Stimulated activated CD8-positive, alpha-beta memory T cell treated with anti-CD3 and anti-CD28 coated beads, Interleukin-7, amount 100 ng/mL, for 48 hours (primary cell): Measurements from ENCODE around the gene COL6A3.
"Not testable (repeated sequence)": the region's sequence is repeated elsewhere in the genome, so short reads cannot be mapped to it uniquely, and the experiment has no call there.

Source experiments
- DNase-seq, 2 donors: peaks; one replicate each; pipeline ENCODE4 v3.0.0-alpha.2; 2020; ENCODE audit warnings: low read depth in 1 of 2; ENCODE audit errors: extremely low read depth in 1 of 2

The COL6A3 gene

GRCh38 chr2:237390235-237390634 is 23.7 kb downstream of the COL6A3 start:
- no peak for DNase-seq

GRCh38 chr2:237389831-237390230 is 24.1 kb downstream of the COL6A3 start:
- no peak for DNase-seq

- DNase-seq = no peak
Measured at GRCh38 chr2:237388036-237388435, 25.9 kb downstream of the COL6A3 start.

DNA sequence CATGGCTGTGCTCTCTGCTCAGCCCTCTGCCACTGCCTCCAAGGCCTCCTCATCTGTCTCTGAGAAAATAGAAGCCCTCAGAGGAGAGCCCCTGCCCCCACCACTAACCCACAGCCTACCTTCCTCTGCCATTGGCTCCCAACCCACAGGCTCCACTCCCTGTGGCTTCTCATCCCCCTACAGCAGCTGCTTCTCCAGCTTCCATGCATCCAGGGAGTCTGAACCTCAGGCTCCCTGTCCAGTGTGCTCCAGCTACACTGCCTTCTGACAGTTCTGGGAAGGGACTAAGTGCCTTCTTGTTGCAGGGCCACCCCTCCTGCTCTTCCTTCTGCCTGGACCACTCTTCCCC is 29.3 kb downstream of the COL6A3 start:
- DNase-seq = no peak

DNA sequence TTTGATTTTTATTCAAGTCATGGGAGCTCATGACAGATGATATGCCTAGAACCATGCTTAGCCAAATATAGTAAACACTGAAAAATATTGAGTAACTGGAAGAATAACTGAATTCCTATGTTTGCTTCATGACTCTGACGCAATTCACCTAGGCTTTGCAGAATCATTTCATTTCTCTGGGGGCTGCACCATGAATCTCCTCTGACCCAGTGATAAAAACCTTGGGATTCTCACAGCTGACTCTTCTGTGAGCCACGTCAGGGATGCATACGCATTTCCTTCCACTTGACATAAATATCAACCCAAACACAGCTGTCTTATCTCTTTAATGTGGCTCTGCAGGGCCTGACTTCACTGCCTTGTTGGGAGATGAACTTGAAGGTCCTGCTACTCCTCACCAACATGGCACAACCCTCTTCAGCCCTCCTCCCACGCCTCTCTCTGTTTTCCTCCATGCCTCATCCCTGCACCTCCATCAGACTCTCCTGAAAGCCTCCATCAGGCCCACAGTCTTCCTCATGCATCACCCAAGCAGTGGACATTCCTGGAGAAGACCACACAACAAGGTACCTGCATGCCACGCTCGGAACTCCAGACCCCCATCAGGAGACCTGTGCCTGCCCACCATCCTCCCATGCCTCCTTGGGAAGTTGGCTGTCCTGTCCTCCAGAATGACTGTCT is 29.8 kb downstream of the COL6A3 start:
- no peak for DNase-seq

GRCh38 chr2:237380768-237381167 is 33.2 kb downstream of the COL6A3 start:
- no peak for DNase-seq

GRCh38 chr2:237379636-237380035 is 34.3 kb downstream of the COL6A3 start:
- DNase-seq = no peak

DNA sequence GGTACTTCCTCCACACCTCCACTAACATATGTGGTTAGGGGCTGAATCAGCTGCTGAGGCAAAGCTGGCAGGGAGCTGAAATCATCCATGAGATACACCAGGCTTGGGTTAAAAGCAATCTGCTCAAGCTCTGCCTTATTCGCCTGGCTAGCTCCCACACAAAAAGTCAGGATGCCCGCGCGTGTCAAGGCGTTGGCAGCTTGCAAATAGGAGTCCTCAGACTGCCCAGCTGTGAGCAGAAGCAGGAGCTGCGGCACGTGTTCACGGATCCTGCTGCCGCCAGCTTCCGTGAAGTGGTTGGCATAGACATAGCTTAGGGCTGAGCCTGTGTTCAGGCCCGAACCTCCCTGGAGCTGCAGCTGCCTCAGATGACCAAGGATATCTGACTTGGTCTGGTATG is 35.3 kb downstream of the COL6A3 start:
- no peak for DNase-seq

GRCh38 chr2:237374284-237375060 is 39.5 kb downstream of the COL6A3 start:
- no peak for DNase-seq

DNA sequence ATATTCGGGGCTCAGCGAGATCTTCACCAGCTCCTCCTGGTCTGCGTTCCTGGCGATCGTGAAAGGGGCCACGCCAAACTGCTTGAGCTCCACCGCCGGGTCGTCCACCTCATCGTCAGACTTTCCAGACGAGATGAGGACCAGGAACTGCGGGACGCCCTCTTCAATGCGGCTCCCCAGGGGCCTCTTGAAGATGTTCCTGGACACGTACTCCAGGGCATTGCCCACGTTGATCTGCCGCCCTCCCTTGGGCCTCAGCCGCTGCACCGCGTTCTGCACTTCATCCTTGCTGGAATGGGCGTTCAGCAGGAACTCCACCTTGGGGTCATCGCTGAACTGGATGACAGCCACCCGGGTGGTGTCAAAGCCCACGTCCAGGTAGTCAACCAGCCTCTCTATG is 42.1 kb downstream of the COL6A3 start:
- no peak for DNase-seq

- DNase-seq = no peak
Measured at GRCh38 chr2:237365671-237366070, 48.3 kb downstream of the COL6A3 start.

DNA sequence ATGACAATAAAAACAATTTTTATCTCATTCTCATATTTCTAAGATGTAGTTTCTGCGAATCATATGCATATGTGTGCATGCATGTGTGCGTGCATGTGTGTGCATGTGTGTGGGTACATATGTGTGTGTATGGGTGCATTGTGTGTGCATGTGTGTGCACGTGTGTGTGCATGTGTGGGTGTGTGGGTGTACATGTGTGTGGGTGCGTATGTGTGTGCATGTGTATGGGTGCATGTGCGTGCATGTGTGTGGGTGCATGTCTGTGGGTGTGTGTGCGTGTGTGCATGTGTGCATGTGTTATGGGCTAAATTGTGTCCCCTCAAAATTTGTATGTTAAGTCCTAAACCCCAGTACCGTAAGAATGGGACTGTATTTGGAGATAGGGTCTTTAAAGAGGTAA is 49.3 kb downstream of the COL6A3 start:
- DNase-seq = no peak

DNA sequence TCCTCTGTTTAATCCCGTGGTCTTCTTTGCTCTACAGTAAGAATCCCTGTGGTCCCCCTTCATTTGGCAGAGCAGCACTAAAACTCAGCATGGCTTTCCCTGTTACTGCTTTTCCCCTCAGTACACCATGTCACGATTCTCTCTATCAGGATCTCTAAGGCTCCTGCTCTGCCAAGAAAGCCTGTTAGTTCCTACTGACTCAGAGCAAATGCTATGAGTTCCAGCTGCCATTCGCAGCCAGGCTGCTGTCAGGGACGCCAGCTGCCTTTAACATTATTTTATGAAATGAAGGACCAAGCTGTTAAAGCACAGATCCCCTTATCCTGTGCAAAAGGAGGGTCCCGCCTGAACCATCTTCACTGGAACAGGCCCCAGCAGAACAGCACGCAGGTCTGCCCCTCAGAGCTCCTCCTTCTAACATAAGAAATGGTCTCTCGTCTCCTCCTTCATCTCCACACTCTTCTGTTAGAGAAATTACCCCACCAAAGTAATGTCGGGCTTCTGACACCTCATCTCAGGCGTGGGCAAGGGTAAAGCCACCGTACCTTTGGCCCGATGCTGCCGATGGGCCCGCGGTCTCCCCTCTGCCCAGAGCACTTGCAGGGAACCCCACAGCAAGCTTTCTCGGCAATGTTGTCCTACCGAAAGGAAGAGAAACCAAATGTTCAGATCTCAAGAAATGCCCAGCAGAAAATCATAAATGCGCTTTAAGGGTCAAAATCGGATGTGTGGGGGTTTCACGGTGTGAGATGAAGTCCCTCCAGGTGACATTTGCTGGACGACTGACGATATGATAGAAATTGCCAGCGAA is 52.6 kb downstream of the COL6A3 start:
- no peak for DNase-seq

- no peak for DNase-seq
Measured at GRCh38 chr2:237359894-237360780, 53.8 kb downstream of the COL6A3 start.

DNA sequence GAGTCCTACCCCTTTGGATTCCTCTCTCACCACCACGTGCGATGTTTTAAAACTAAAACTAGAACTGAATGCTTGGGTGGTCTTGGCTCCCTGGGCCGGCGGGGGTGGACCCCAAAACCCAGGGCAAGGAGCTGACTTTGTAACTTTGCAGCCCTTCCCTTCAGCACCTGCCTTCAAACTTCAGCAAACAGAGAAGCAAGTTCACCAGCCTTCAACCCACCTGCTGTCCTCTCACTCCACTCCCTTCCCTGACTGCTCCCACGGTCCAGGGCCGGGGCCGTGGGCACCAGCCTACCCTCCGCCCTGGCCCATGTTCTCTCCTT is 54.5 kb downstream of the COL6A3 start:
- DNase-seq = no peak

DNA sequence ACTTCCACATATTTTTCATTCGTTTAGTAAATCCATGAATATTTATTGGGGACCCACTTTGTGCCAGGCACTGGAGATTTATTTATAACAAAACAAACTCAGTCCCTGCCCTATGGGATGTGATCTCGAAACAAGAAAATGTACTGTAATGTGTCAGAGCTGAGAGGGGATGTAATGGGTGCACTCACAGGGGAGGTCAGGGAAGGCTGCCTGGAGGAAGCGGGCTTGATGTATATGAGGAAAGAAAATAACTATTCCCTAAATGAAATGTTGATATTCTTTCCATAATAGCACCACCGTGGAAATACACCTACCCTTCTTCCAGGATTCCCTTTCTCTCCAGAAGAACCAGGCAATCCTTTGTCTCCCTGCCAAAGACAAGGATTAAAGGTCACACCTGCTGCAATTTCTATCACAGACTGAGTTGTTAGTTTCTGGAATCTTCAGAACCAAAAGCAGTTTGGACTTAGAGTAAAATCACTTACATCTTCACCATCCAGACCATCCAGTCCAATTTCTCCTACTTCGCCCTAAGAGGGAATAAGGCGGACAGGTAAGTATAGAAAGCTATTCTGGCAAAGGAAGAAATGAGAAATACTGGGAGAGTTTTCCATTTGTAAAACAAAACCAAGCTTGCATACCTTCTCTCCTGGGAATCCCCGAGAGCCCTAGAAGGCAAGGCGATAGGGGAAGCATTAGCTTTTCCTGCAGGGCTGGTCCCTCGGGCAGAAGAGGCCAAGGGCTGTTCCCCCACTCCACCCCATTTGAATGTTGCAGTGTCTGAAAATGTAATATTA is 55.0 kb downstream of the COL6A3 start:
- no peak for DNase-seq

DNA sequence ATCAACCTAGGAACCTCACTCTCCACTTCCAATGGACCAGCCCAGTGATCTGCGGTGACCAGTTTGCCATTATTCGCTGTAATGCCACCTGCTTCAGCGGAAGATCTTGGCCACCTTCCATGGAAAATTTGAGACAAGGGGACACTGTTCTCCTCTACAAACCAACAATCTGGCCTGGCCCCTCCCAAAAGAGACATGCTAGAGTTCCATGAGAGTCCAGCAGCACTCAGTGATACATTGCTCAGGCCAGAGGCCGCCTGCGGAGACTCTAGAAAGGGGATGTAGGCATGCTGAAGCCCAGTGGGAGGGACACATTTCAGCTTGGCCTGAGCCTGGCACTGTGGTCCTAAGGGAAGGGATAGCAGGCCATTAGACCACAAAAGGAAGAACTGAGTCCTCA is 58.3 kb downstream of the COL6A3 start:
- no peak for DNase-seq

- DNase-seq = no peak
Measured at GRCh38 chr2:237354892-237355291, 59.1 kb downstream of the COL6A3 start.

GRCh38 chr2:237354172-237354571 is 59.8 kb downstream of the COL6A3 start:
- DNase-seq = not testable (repeated sequence)

DNA sequence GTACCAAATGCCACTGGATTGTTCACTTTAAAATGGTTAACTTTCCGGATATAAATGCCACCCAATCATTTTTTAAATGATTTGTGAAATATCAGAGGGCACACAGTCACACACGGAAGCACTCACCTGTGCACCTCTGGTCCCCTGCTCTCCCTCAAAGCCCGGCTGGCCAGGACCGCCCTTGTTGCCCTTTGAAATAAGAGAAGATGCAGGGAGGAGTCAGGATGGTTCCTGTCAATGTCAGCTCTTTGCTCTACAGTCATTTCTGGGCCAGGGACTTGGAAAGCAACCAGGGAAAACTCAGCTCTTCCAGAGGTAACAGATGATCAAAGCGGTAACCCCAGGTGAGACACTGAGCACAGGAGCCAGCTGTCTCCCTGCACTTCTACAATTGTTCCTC is 60.7 kb downstream of the COL6A3 start:
- no peak for DNase-seq
